ENCODE measurements around the gene PLA2G1B. TPM values are rescaled to one million over a fixed set of nuclear protein-coding genes. Genes with fewer than 3 reads are reported as not detected.

PLA2G1B gene
- total and polyA plus RNA-seq, 3 experiments from 2014 or later, result not detected

DNA sequence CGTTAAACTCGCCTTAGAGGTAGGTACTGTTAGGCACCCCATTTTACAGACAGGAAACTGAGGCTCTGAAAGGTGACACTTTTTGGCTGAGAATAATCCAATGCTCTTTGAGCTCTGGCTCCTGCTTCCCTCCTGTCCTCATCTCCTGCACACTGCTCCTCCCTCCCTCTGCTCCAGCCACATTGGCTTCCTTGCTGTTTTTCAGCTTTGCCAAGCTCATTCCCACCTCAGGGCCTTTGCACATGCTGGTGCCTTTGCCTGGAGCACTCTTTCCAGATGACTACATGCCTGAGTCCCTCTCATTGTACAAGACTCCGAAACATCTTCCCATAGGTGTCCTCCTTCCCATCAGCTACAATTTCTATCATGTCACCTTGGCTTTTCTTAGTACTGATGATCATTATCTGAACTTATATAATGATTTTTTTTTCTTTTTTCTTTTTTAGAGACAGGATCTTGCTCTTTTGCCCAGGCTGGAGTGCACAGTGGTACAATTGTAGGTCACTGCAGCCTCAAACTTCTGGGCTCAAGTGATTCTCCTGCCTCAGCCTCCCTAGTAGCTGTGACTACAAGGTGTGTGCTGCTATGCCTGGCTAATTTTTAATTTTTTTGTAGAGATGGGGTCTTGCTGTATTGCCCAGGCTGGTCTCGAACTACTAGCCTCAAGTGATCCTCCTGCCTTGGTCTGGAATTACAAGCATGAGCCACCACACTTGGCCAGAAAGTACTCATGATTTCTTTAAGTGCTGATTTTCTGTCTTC, 26.2 kb upstream of the PLA2G1B start:
- Histone ChIP-seq H3K27ac (ENCODE audit: low read depth, low read length) (no peak overlapping the region), H3K4me3 (ENCODE audit: low read length) (no peak overlapping the region), H3K27me3 (ENCODE audit: insufficient read depth, low read length, poor library complexity, severe bottlenecking) (no peaks in the 10 kb centered on the region), H3K9me3 (ENCODE audit: low read length) (no peaks in the 10 kb centered on the region), H3K36me3 (ENCODE audit: insufficient read depth, low read length) (no peaks in the 10 kb centered on the region), H3K4me1 (ENCODE audit: insufficient read depth, low read length) (no peaks in the 10 kb centered on the region)
- ChIA-PET CTCF (interaction anchor here (1.0 to 1.1 kb wide), 2 partner anchors 21 to 31 kb away, joined by 3 read pairs; no protein-coding TSS in a partner anchor), POLR2A (no interaction called here)
- DNase-seq, result no peak
- Mint-ChIP-seq H3K36me3 (no peaks in the 10 kb centered on the region), H3K4me3 (no peak overlapping the region), H3K27me3 (peaks cover 5 to 33% of the 10 kb centered on the region in 2 donors), H3K27ac (peak overlapping the region in 1 of 8 donors; percentile 2), H3K9me3 (no peaks in the 10 kb centered on the region), H3K4me1 (no peaks in the 10 kb centered on the region)

GRCh38 chr12:120353136-120353535, 25.6 kb upstream of the PLA2G1B start:
- Histone ChIP-seq H3K9me3 (ENCODE audit: low read length) (no peaks in the 10 kb centered on the region), H3K36me3 (ENCODE audit: insufficient read depth, low read length) (no peaks in the 10 kb centered on the region), H3K4me3 (ENCODE audit: low read length) (no peak overlapping the region), H3K4me1 (ENCODE audit: insufficient read depth, low read length) (no peaks in the 10 kb centered on the region), H3K27ac (ENCODE audit: low read depth, low read length) (no peak overlapping the region), H3K27me3 (ENCODE audit: insufficient read depth, low read length, poor library complexity, severe bottlenecking) (no peaks in the 10 kb centered on the region)
- CTCF ChIA-PET, result interaction anchor here (1.1 kb wide), 1 partner anchor 30 kb away, joined by 3 read pairs; no protein-coding TSS in a partner anchor
- Mint-ChIP-seq H3K4me3 (no peak overlapping the region), H3K27ac (no peak overlapping the region), H3K4me1 (no peaks in the 10 kb centered on the region), H3K27me3 (peaks cover 5 to 30% of the 10 kb centered on the region in 2 donors), H3K36me3 (no peaks in the 10 kb centered on the region), H3K9me3 (no peaks in the 10 kb centered on the region)
- POLR2A ChIA-PET, result no interaction called here
- no peak for DNase-seq

- Mint-ChIP-seq H3K36me3 (no peaks in the 10 kb centered on the region), H3K4me3 (no peak overlapping the region), H3K27ac (no peak overlapping the region), H3K9me3 (no peaks in the 10 kb centered on the region), H3K4me1 (no peaks in the 10 kb centered on the region), H3K27me3 (peaks cover 5 to 20% of the 10 kb centered on the region in 2 donors)
- H3K36me3 ChIP-seq (ENCODE audit: insufficient read depth, low read length), result no peaks in the 10 kb centered on the region
- DNase-seq, result no peak
- H3K9me3 ChIP-seq (ENCODE audit: low read length), result no peaks in the 10 kb centered on the region
- no peaks in the 10 kb centered on the region for H3K27me3 ChIP-seq (ENCODE audit: insufficient read depth, low read length, poor library complexity, severe bottlenecking)
- CTCF ChIA-PET, result interaction anchor here (0.5 to 1.0 kb wide), 2 partner anchors 14 to 32 kb away, joined by 3 to 4 read pairs; no protein-coding TSS in a partner anchor
- POLR2A ChIA-PET, result no interaction called here
- no peak overlapping the region for H3K27ac ChIP-seq (ENCODE audit: low read depth, low read length)
- H3K4me3 ChIP-seq (ENCODE audit: low read length), result no peak overlapping the region
- H3K4me1 ChIP-seq (ENCODE audit: insufficient read depth, low read length), result no peaks in the 10 kb centered on the region
Measured at GRCh38 chr12:120352117-120352516, 24.5 kb upstream of the PLA2G1B start.

GRCh38 chr12:120350576-120351350, 23.2 kb upstream of the PLA2G1B start:
- Histone ChIP-seq H3K9me3 (ENCODE audit: low read length) (no peaks in the 10 kb centered on the region), H3K27ac (ENCODE audit: low read depth, low read length) (no peak overlapping the region), H3K27me3 (ENCODE audit: insufficient read depth, low read length, poor library complexity, severe bottlenecking) (no peaks in the 10 kb centered on the region), H3K36me3 (ENCODE audit: insufficient read depth, low read length) (no peaks in the 10 kb centered on the region), H3K4me1 (ENCODE audit: insufficient read depth, low read length) (no peaks in the 10 kb centered on the region), H3K4me3 (ENCODE audit: low read length) (no peak overlapping the region)
- H3K27me3 Mint-ChIP-seq, result peaks cover 3 to 11% of the 10 kb centered on the region in 2 donors
- no peaks in the 10 kb centered on the region for H3K36me3 Mint-ChIP-seq
- ChIA-PET POLR2A (no interaction called here), CTCF (interaction anchor here (0.6 kb wide), 1 partner anchor 10 kb away, joined by 3 read pairs; no protein-coding TSS in a partner anchor)
- H3K9me3 Mint-ChIP-seq, result no peaks in the 10 kb centered on the region
- no peaks in the 10 kb centered on the region for H3K4me1 Mint-ChIP-seq
- no peak for DNase-seq
- no peak overlapping the region for H3K4me3 Mint-ChIP-seq
- no peak overlapping the region for H3K27ac Mint-ChIP-seq

GRCh38 chr12:120347766-120348165, 20.2 kb upstream of the PLA2G1B start:
- no peaks in the 10 kb centered on the region for H3K36me3 Mint-ChIP-seq
- no peak overlapping the region for H3K4me3 Mint-ChIP-seq
- ChIA-PET CTCF (interaction anchor here (0.8 kb wide), 1 partner anchor 20 kb away, joined by 3 read pairs; no protein-coding TSS in a partner anchor), POLR2A (no interaction called here)
- no peak for DNase-seq
- peaks cover 4 to 7% of the 10 kb centered on the region in 2 donors for H3K27me3 Mint-ChIP-seq
- no peaks in the 10 kb centered on the region for H3K4me1 ChIP-seq (ENCODE audit: insufficient read depth, low read length)
- H3K27ac ChIP-seq (ENCODE audit: low read depth, low read length), result no peak overlapping the region
- H3K27me3 ChIP-seq (ENCODE audit: insufficient read depth, low read length, poor library complexity, severe bottlenecking), result no peaks in the 10 kb centered on the region
- no peaks in the 10 kb centered on the region for H3K9me3 Mint-ChIP-seq
- no peaks in the 10 kb centered on the region for H3K36me3 ChIP-seq (ENCODE audit: insufficient read depth, low read length)
- no peak overlapping the region for H3K4me3 ChIP-seq (ENCODE audit: low read length)
- H3K9me3 ChIP-seq (ENCODE audit: low read length), result no peaks in the 10 kb centered on the region
- no peak overlapping the region for H3K27ac Mint-ChIP-seq
- H3K4me1 Mint-ChIP-seq, result no peaks in the 10 kb centered on the region

DNA sequence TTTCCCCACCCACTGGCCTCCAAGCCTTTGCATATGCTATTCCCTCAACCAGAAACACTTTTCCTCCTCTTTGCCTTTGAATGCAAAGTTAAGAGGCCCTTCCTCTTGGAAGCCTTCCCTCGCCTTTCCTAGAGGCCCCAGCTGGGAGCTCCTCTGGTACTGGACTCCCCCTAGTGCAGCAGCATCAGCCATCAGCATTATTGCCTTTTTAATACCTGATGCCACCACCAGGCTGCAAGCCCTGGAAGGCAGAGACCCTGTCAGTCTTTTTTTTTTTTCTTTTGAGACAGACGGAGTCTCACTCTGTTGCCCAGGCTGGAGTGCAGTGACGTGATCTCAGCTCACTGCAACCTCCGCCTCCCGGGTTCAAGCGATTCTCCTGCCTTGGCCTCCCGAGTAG, 19.1 kb upstream of the PLA2G1B start:
- Mint-ChIP-seq H3K36me3 (no peaks in the 10 kb centered on the region), H3K9me3 (no peaks in the 10 kb centered on the region), H3K4me3 (no peak overlapping the region), H3K4me1 (no peaks in the 10 kb centered on the region), H3K27me3 (peaks cover 2 to 7% of the 10 kb centered on the region in 2 donors), H3K27ac (no peak overlapping the region)
- H3K4me1 ChIP-seq (ENCODE audit: insufficient read depth, low read length), result no peaks in the 10 kb centered on the region
- ChIA-PET POLR2A (no interaction called here), CTCF (no interaction called here)
- H3K4me3 ChIP-seq (ENCODE audit: low read length), result no peak overlapping the region
- no peaks in the 10 kb centered on the region for H3K27me3 ChIP-seq (ENCODE audit: insufficient read depth, low read length, poor library complexity, severe bottlenecking)
- H3K9me3 ChIP-seq (ENCODE audit: low read length), result no peaks in the 10 kb centered on the region
- H3K27ac ChIP-seq (ENCODE audit: low read depth, low read length), result no peak overlapping the region
- H3K36me3 ChIP-seq (ENCODE audit: insufficient read depth, low read length), result no peaks in the 10 kb centered on the region
- no peak for DNase-seq

DNA sequence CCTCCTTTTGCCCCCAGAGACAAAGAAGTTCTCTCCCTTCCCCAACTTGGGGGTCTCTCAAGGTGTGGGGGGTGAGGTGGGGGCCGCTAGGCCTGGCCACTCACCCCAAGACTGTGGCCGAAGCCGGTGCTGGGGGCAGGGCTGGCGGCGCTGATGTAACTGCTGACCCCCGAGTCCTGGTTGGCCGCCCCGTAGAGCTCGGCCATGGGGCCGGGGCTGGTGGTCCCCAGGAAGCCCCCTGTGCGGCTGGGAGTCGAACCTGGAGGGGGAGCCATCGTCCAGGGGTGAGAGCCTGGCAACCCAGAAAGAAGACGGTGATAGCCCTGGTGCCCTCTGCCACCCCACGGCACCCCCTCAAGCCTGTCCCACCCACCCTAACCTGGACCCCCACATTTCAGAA, 18.5 kb upstream of the PLA2G1B start:
- no peaks in the 10 kb centered on the region for H3K9me3 Mint-ChIP-seq
- H3K4me1 Mint-ChIP-seq, result no peaks in the 10 kb centered on the region
- Histone ChIP-seq H3K36me3 (ENCODE audit: insufficient read depth, low read length) (no peaks in the 10 kb centered on the region), H3K4me1 (ENCODE audit: insufficient read depth, low read length) (no peaks in the 10 kb centered on the region), H3K4me3 (ENCODE audit: low read length) (no peak overlapping the region), H3K27me3 (ENCODE audit: insufficient read depth, low read length, poor library complexity, severe bottlenecking) (no peaks in the 10 kb centered on the region), H3K27ac (ENCODE audit: low read depth, low read length) (no peak overlapping the region), H3K9me3 (ENCODE audit: low read length) (no peaks in the 10 kb centered on the region)
- no peak overlapping the region for H3K4me3 Mint-ChIP-seq
- DNase-seq, result peak in 1 of 5 donors; percentile 27
- ChIA-PET POLR2A (no interaction called here), CTCF (no interaction called here)
- H3K27ac Mint-ChIP-seq, result no peak overlapping the region
- H3K36me3 Mint-ChIP-seq, result no peaks in the 10 kb centered on the region
- peaks cover 4 to 13% of the 10 kb centered on the region in 2 donors for H3K27me3 Mint-ChIP-seq

DNA sequence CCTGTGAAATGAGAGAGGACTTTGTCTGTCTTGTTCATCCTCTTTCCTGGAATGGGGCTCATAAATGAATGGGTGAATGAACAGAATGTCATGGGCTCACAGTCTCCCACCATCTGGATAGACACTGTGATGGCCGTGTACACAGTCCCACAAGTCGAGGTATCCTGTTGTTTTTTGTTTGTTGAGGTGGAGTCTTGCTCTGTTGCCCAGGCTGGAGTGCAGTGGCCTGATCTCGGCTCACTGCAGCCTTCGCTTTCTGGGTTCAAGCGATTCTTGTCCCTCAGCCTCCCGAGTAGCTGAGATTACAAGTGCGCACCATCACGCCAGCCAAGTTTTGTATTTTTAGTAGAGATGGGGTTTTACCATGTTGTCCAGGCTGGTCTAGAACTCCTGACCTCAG, 16.1 kb upstream of the PLA2G1B start:
- ChIA-PET POLR2A (no interaction called here), CTCF (no interaction called here)
- H3K36me3 Mint-ChIP-seq, result peaks cover 0 to 1% (median 0%) of the 10 kb centered on the region in 3 donors
- no peak overlapping the region for H3K4me3 ChIP-seq (ENCODE audit: low read length)
- peaks cover 10 to 11% of the 10 kb centered on the region in 2 donors for H3K27me3 Mint-ChIP-seq
- no peaks in the 10 kb centered on the region for H3K27me3 ChIP-seq (ENCODE audit: insufficient read depth, low read length, poor library complexity, severe bottlenecking)
- no peak overlapping the region for H3K27ac ChIP-seq (ENCODE audit: low read depth, low read length)
- no peaks in the 10 kb centered on the region for H3K36me3 ChIP-seq (ENCODE audit: insufficient read depth, low read length)
- H3K9me3 ChIP-seq (ENCODE audit: low read length), result no peaks in the 10 kb centered on the region
- no peak overlapping the region for H3K4me3 Mint-ChIP-seq
- peak overlapping the region in 1 of 8 donors; percentile 63 for H3K27ac Mint-ChIP-seq
- H3K4me1 ChIP-seq (ENCODE audit: insufficient read depth, low read length), result no peaks in the 10 kb centered on the region
- peaks cover 0 to 1% (median under 1%) of the 10 kb centered on the region in 5 donors for H3K9me3 Mint-ChIP-seq
- no peak for DNase-seq
- no peaks in the 10 kb centered on the region for H3K4me1 Mint-ChIP-seq

All from CD8-positive, alpha-beta memory T cell (primary cell).